Measurements from ENCODE around the gene PCBP2.

PCBP2 gene

DNA sequence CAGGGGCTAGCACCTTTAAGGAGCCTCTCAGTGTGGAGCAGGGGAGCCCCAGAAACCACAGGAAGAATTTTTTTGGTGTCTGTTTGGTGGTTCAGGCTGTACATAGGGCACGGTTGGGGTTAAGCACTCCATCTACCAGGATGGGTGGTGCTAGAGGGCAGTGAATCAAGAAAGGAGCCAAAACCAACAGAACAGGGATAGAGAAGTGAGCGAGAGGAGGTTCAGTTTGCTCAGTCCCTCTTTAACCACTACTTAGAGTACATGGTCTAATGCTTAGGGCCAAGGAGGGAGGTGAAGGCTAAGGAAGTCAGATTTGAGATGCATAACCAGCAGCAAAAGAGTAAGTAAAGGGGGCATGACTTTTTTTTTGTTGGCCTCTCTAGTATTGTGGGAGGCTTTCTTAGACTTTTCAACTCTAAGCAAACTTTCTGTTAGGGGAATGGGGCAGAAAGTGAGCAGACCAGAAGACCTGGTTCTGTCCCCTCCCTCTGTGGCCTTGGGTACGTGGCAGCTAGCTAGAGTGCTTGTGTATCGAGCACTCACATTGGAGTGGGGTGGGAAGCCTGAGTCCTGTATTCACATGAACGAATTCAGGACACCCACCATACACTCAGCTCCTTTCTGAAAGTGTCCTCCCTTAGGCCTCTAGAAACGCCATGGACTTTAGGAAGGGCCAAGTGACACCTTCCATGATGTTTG is 62.0 kb downstream of the PCBP2 start:
- no peak for DNase-seq

- DNase-seq: no peak
These were observed 62.9 kb downstream of the PCBP2 start for GRCh38 chr12:53514628-53515290.

DNA sequence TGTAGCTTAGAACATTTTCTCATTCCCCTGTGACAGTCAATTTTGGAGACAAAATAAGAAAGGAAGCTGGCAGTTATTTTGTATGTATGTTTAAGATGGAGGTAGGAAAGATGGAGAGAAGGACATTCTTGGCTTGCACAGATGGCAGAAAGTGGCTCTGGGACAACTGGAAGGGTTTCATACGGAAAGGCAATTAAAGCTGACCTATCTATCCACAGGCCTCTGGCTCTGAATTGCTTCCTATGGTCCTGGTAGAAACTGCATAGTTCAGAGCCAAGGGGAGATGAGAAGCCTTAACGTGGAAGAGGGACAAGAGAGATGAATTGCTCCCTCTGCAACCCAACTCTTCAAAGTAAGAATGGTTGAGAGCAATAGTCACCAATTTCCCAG is 63.4 kb downstream of the PCBP2 start:
- DNase-seq: no peak

DNA sequence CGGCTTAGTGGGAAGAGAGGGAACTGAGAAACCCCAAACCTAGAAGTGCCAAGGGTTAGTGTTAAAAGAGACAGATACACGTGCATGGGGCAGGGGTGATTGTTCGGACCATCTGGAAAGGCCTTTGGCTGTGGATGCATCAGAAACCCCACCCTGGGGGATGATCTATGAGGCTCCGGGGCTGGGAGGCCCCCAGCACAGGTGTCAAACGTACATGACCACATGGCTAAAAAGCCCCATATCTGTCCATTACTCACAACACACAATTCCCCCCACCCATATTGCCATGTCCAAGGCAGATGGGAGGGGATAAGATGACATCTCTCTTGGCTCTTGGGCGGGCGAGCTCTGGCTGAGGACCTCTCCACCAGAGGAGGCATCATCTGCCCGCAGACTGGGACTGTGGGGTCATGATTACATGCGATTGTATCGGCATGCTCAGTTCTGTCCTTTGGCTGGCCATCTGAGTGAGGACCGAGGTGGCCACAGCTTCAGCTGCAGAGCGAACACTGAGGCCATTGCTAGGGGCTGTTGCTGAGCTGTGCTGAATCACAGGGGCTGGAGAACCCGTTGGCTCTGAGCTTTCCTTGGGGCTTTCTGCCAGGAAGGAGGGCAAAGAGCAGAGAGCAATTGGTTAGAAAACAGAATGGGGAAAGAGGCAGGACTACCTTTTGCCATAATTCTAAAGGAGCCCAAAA is 65.0 kb downstream of the PCBP2 start:
- DNase-seq: no peak

DNA sequence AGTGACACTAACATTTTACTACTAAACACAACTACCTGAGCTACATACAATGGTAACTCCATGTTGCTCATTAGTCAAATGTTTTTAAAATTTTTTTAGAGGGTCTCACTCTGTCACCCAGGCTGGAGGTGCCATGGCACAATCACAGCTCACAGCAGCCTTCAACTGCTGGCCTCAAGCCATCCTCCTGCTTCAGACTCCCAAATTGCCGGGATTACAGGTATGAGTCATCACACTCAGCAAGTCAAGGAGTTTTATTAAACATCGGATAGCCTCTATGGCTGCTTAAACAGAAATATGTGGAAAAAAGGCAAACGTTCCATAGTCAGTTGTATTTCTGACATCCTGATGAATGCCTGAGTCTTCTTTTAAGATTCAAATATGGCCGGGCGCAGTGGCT is 66.5 kb downstream of the PCBP2 start:
- DNase-seq: no peak

DNA sequence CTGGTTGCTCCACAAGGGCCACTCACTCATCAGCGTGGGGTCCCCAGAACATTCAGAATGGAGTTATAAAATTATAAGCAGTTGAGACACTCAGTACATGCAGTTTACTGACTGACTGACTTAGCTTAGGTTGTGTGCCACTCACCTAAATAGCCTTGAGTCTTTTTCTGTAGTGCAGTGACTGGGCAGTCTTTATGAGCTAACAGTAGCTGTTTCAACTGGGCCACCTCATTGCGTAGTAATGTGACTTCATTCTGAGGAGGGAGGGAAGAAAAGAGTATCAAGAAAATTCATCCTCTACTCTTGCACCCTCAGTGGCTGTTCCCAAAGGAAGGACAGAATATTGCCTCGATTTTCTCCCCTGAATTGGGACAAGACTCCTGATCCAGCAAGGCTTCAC is 71.2 kb downstream of the PCBP2 start:
- DNase-seq: no peak

DNA sequence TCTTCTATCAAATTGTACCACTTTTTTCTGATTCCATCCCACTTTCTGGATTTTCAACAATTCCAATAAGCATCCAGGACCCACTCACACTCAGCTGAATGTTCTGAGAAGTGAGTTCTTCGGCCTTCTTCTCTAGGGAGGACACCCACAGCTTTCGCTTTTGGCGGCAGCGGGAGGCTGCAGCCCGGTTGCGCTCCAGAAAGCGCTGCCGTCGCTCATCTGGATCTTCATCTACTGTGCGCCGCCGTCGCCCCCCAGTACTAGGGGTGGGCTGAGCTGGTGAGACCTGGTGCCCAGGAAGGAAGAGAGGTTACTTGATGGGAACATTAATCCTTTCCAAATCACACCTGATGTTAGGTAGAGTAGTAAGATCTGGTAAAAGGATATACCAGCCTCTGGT is 72.6 kb downstream of the PCBP2 start:
- DNase-seq: no peak

DNA sequence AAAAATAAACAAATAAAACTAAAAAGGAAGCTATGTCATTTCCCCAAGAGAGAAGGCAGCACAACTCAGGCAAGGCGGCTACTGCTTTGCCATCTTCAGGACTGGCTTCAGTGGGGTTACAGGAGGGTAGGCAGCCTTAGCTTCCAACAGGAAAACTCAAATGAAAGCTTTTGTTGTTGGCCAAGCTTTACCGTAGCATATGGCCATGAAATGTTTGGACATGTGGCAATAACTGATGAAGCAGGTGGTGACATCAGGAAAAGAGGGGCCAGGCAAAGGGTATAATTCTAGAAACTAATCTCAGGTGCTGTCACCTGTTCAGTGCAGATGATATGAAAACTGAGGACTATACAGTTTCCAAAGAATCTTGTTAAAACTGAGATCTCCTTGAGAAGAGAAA is 78.2 kb downstream of the PCBP2 start:
- DNase-seq: no peak

All from CD4-positive, alpha-beta T cell treated with Interleukin-17A for 4 hours (primary cell).